Subcutaneous adipose tissue (tissue), 4 donors: ENCODE data around the gene GDE1. TPM values are rescaled to one million over a fixed set of nuclear protein-coding genes. Genes with fewer than 3 reads are reported as not detected.

Source experiments
- total RNA-seq, 4 donors: library from RNA; depleted of rRNA; stranded (reverse); fragments of >200 nt; gene quantifications; one replicate each; pipeline ENCODE4 v1.1.0, GENCODE V29; 2016
- TF ChIP-seq, protein P1 (sequence below): fragments of 450-650 bp; IDR thresholded peaks from one replicate; pipeline ENCODE4 v1.5.1; 2016; ENCODE audit warnings: low read depth, mild to moderate bottlenecking, control low read depth, antibody characterized with exemption, moderate library complexity

GDE1 gene
- 10 to 100 TPM; 63.3 to 86.3 (median 74.5) TPM for total RNA-seq

GRCh38 chr16:19521471-19522396 is at the start of gene GDE1:
Gene GDE1 (minus strand): TSS chr16:19522098. CDS start chr16:19521964, 134 bp downstream.
- TF ChIP-seq, protein P1, sequence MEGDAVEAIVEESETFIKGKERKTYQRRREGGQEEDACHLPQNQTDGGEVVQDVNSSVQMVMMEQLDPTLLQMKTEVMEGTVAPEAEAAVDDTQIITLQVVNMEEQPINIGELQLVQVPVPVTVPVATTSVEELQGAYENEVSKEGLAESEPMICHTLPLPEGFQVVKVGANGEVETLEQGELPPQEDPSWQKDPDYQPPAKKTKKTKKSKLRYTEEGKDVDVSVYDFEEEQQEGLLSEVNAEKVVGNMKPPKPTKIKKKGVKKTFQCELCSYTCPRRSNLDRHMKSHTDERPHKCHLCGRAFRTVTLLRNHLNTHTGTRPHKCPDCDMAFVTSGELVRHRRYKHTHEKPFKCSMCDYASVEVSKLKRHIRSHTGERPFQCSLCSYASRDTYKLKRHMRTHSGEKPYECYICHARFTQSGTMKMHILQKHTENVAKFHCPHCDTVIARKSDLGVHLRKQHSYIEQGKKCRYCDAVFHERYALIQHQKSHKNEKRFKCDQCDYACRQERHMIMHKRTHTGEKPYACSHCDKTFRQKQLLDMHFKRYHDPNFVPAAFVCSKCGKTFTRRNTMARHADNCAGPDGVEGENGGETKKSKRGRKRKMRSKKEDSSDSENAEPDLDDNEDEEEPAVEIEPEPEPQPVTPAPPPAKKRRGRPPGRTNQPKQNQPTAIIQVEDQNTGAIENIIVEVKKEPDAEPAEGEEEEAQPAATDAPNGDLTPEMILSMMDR = no peak

DNA sequence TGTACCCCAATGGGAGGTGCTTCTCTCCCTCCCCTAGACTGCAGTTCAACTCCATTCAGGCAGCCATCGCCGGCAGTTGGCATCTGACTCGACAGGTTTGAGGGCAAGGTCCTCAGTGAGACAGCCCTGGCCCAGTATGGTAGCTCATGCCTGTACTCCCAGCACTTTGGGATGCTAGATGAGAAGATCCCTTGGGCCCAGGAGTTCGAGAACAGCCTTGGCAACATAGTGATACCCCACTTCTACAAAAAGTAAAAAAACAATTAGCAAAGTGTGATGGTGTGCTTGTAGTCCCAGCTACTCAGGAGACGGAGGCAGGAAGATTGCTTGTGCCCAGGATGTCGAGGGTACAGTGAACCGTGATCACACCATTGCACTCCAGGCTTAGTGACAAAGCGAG is 45.7 kb upstream of the GDE1 start:
- TF ChIP-seq, protein P1 = no peak

DNA sequence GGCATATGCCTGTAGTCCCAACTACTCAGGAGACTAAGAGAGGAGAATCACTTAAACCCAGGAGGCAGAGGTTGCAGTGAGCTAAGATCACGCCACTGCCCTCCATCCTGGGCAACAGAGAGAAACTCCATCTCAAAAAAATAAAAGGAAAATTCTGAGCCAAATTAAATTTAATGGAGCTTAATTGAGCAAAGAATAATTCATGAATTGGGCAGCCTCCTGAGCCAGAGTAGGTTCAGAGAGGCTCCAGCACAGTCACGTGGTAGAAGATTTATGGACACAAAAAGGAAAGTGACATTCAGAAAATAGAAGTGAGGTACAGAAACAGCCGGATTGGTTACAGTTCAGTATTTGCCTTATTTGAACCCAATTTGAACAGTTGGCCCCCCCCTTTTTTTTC is 44.5 kb upstream of the GDE1 start:
- TF ChIP-seq, protein P1 = no peak

- TF ChIP-seq, protein P1 = no peak
Observed at GRCh38 chr16:19563377-19563776, 41.5 kb upstream of the GDE1 start.

- TF ChIP-seq, protein P1 = no peak
Observed at GRCh38 chr16:19560078-19560477, 38.2 kb upstream of the GDE1 start.

DNA sequence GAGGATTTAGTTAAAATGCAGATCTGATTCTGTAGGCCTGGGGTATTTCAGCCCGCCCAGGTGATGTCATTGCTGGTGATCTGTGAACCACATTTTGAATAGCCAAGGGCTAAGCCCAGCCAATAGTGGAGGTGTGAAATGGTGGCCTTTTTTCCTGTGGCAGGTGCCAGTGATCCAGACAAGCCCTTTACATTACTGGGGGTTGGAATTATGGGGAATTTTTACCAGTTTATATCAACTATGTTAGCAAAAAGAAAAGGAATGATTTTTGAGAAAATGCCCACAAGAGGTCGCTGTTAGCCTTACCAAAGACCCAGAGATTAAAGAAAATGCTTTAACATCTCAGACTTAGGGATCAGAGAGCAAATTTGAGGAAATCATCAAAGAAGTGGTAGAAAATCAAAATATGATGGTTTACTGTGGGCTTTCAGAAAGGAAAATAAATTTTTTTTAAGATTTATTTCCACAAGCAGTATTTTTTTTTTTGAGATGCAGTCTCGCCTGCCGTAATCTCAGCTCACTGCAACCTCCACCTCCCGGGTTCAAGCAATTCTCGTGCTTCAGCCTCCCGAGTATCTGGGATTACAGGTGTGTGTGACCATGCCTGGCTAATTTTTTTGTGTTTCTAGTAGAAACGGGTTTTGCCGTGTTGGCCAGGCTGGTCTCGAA is 37.5 kb upstream of the GDE1 start:
- TF ChIP-seq, protein P1 = no peak

DNA sequence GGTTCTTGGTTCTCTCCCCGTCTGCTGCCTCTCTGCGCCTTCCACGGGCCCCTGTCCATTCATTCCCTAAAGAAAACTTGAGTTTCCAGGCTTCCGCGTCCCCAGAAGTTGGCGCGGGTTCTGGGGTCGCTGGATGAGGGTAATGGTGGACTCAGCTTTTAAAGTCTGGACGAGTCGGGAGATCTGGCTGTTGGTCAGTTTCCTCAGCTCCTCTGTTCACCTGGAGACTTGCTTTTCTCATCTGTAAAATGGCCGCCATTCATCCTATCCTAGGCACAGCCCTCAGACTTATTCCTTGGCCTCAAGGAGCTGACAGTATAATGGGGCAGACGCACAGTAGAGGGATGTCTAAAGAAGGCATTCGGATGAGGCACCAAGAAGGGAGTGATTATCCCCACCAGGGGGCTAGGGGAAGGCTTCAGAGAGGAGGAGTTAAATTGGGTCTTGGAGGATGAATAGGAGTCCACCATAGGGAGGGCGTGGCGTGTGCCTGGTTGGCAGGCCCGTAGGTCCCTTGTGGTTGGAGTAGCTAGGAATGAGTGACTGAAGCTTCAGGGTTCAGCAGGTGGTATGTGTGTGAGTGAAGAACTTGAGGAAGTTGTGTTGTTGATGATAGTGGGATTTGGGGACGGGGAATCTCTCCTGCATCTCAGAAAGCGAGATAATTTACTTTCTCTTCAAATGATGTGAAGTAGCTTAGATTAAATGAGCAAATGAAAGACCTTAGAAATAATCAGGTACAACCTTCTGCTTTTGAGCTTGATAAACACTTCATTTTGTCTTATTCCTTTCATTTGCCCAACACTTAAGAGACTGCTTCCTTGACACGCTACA is 34.3 kb upstream of the GDE1 start:
- TF ChIP-seq, protein P1 = no peak
